Measurements from ENCODE around the gene MYO9A. TPM values are rescaled to one million over a fixed set of nuclear protein-coding genes. Genes with fewer than 3 reads are reported as not detected.
"Not testable (repeated sequence)": the region's sequence is repeated elsewhere in the genome, so short reads cannot be mapped to it uniquely, and the experiment has no call there.

MYO9A gene
- total RNA-seq, 1 donor from 2014 or later, result 39.2 TPM

GRCh38 chr15:71999807-72000206 lies 118.1 kb downstream of the MYO9A start:
- no peak for TF ChIP-seq CTCF (IDR thresholded peaks at IDR 0.05; ENCODE audit: unreplicated experiment)
- Mint-ChIP-seq H3K27me3 (ENCODE audit: unreplicated experiment) (peaks cover 4% of the 10 kb centered on the region), H3K36me3 (ENCODE audit: low read depth, unreplicated experiment) (peaks cover 8% of the 10 kb centered on the region), H3K4me1 (ENCODE audit: unreplicated experiment) (no peaks in the 10 kb centered on the region), H3K27ac (ENCODE audit: unreplicated experiment) (no peak overlapping the region), H3K4me3 (ENCODE audit: unreplicated experiment) (no peak overlapping the region), H3K9me3 (ENCODE audit: unreplicated experiment) (no peaks in the 10 kb centered on the region)
- no peak for DNase-seq (ENCODE audit: low spot score)

- not testable (repeated sequence) for H3K4me3 Mint-ChIP-seq (ENCODE audit: unreplicated experiment); H3K27ac Mint-ChIP-seq (ENCODE audit: unreplicated experiment); H3K27me3 Mint-ChIP-seq (ENCODE audit: unreplicated experiment); H3K4me1 Mint-ChIP-seq (ENCODE audit: unreplicated experiment); H3K9me3 Mint-ChIP-seq (ENCODE audit: unreplicated experiment); H3K36me3 Mint-ChIP-seq (ENCODE audit: low read depth, unreplicated experiment); DNase-seq (ENCODE audit: low spot score)
These were observed 119.2 kb downstream of the MYO9A start for GRCh38 chr15:71998717-71999116.

GRCh38 chr15:71997691-71998090 lies 120.3 kb downstream of the MYO9A start:
- Mint-ChIP-seq H3K4me1 (ENCODE audit: unreplicated experiment) (no peaks in the 10 kb centered on the region), H3K27me3 (ENCODE audit: unreplicated experiment) (peaks cover 4% of the 10 kb centered on the region), H3K27ac (ENCODE audit: unreplicated experiment) (no peak overlapping the region), H3K4me3 (ENCODE audit: unreplicated experiment) (no peak overlapping the region), H3K9me3 (ENCODE audit: unreplicated experiment) (no peaks in the 10 kb centered on the region), H3K36me3 (ENCODE audit: low read depth, unreplicated experiment) (peaks cover 8% of the 10 kb centered on the region)
- TF ChIP-seq CTCF (IDR thresholded peaks at IDR 0.05; ENCODE audit: unreplicated experiment), result no peak
- DNase-seq (ENCODE audit: low spot score), result no peak

GRCh38 chr15:71975816-71976150 lies 142.2 kb downstream of the MYO9A start:
- no peaks in the 10 kb centered on the region for H3K9me3 Mint-ChIP-seq (ENCODE audit: unreplicated experiment)
- no peaks in the 10 kb centered on the region for H3K4me1 Mint-ChIP-seq (ENCODE audit: unreplicated experiment)
- H3K4me3 Mint-ChIP-seq (ENCODE audit: unreplicated experiment), result no peak overlapping the region
- H3K36me3 Mint-ChIP-seq (ENCODE audit: low read depth, unreplicated experiment), result no peaks in the 10 kb centered on the region
- TF ChIP-seq CTCF (IDR thresholded peaks at IDR 0.05; ENCODE audit: unreplicated experiment), result no peak
- DNase-seq (ENCODE audit: low spot score), result no peak
- no peaks in the 10 kb centered on the region for H3K27me3 Mint-ChIP-seq (ENCODE audit: unreplicated experiment)
- H3K27ac Mint-ChIP-seq (ENCODE audit: unreplicated experiment), result no peak overlapping the region

GRCh38 chr15:71974211-71974610 lies 143.7 kb downstream of the MYO9A start:
- Mint-ChIP-seq H3K27ac (ENCODE audit: unreplicated experiment) (no peak overlapping the region), H3K9me3 (ENCODE audit: unreplicated experiment) (no peaks in the 10 kb centered on the region), H3K4me3 (ENCODE audit: unreplicated experiment) (no peak overlapping the region), H3K4me1 (ENCODE audit: unreplicated experiment) (no peaks in the 10 kb centered on the region), H3K36me3 (ENCODE audit: low read depth, unreplicated experiment) (no peaks in the 10 kb centered on the region), H3K27me3 (ENCODE audit: unreplicated experiment) (no peaks in the 10 kb centered on the region)
- no peak for TF ChIP-seq CTCF (IDR thresholded peaks at IDR 0.05; ENCODE audit: unreplicated experiment)
- DNase-seq (ENCODE audit: low spot score), result no peak

GRCh38 chr15:71973366-71973765 lies 144.6 kb downstream of the MYO9A start:
- Mint-ChIP-seq H3K36me3 (ENCODE audit: low read depth, unreplicated experiment) (no peaks in the 10 kb centered on the region), H3K4me3 (ENCODE audit: unreplicated experiment) (no peak overlapping the region), H3K27ac (ENCODE audit: unreplicated experiment) (no peak overlapping the region), H3K4me1 (ENCODE audit: unreplicated experiment) (no peaks in the 10 kb centered on the region), H3K9me3 (ENCODE audit: unreplicated experiment) (no peaks in the 10 kb centered on the region), H3K27me3 (ENCODE audit: unreplicated experiment) (no peaks in the 10 kb centered on the region)
- no peak for TF ChIP-seq CTCF (IDR thresholded peaks at IDR 0.05; ENCODE audit: unreplicated experiment)
- DNase-seq (ENCODE audit: low spot score), result no peak

Measured in endothelial cell (in vitro differentiated cells).